GM18858 (cell line): ENCODE results near the gene ST6GALNAC3.
"Not testable (repeated sequence)": the region's sequence is repeated elsewhere in the genome, so short reads cannot be mapped to it uniquely, and the experiment has no call there.

ENCODE experiments used
- ATAC-seq: cut with Tn5 transposase; IDR thresholded peaks from one replicate; pipeline ENCODE4 v1.9.1; 2021; ENCODE audit not compliant: unreplicated experiment

Gene ST6GALNAC3

GRCh38 chr1:76074321-76075187 lies at the start of gene ST6GALNAC3:
TSS of gene ST6GALNAC3 (plus strand) at chr1:76074746.
- ATAC-seq = peak; percentile 77

DNA sequence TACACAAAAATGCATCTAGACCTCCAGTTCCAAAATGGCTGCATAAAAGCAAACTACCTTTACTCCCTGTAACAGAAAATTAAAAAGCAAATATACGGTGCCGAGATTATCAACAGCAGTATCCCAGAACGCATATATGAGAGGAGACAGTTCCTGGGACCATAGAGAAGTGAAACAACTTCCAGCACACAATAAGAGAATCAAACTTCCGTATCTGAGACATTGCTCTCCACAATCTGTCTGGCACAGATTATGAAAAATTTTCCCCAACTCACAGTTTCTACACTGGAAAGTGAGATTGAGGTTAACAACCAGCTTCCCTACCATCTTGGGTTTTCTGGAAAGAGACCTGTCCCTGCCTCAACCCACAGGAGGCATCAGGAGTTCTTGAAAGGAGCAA lies 47.2 kb upstream of the ST6GALNAC3 start:
- no peak for ATAC-seq

DNA sequence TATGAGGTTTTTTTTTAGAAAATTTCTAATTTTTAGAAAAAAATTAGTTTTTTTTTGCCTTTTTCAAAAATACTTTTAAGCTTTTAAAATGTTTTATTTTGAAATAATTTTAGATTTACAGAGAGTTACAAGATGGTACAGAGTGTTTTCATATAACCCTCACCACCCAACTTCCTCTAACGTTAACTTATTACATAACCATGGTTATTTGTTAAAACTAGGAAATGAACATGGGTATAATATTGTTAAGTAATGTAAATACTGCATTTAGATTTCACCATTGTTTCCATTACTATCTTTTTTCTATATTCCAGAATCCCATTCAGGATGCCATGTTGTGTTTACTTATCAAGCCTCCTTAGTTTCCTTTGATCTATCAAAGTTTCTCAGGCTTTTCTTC lies 45.2 kb upstream of the ST6GALNAC3 start:
- no peak for ATAC-seq

DNA sequence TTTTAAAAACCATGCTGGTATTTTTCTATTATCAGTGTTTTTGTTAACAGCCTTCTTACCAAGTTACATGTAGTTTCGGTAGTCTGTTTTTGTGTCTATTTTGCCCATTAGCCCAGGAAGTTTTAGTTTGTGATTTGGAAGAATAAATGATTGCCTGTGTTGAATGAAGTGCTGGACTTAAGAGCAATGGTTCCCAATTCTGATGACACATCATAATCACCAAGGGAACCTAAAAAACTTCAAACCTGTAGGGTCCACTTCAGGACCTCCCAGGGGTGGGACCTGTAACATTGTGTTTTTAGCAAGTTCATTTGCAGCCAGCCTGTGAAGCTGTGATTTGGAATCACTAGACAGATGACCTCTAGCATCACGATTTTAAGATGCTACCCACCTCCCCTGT lies 43.0 kb upstream of the ST6GALNAC3 start:
- no peak for ATAC-seq

- ATAC-seq = no peak
Measured at GRCh38 chr1:76033800-76034475, 40.6 kb upstream of the ST6GALNAC3 start.

- no peak for ATAC-seq
Measured at GRCh38 chr1:76035053-76035452, 39.5 kb upstream of the ST6GALNAC3 start.

GRCh38 chr1:76037324-76037723 lies 37.2 kb upstream of the ST6GALNAC3 start:
- no peak for ATAC-seq

DNA sequence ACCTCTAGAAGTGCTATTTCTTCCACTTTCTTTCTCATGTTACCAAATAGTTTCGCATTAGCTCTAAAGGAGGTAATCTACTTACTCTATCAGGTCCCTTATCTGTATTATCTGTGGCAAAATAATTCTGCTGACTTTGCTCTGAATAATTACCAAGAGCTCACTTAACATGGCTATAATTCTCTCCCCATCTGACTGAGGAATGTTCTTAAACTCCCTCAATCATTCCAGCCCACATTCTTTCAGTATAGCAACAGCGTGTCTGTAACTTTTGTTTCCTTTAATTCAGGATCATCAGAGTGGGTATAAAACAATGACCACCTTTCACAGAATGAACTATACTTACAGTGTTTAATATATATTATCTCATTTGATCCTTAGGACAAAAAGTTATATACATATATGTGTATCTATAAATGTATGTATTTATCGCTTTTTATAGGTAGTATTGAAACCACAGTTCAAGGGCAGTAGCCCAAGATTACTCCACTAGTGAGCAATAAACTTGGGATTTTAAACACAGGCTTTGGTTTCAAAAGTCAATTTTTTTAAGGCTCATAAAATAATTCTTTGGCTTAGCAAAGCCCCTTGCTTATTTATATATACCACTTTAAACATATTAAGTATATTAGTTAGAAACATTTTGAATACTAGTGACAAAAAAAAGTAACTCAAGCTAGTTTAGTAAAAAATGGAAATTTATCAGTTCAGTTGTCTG lies 36.1 kb upstream of the ST6GALNAC3 start:
- no peak for ATAC-seq

DNA sequence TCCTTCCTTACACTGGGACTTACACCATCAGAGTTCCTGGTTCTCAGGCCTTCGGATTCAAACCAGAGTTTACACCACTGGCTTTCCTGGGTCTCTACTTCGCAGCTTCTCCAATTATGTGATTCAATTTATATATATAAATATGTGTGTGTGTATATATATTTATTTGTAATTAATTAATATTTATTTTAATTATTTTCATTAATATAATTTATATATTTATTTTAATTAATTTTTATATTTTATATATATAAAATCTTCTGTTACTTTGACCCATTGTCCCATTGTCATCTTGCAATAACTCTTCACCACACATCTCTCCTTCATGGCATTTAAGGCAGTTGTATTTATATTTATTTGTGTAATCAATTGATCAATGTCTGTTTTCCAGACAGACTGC lies 28.4 kb upstream of the ST6GALNAC3 start:
- no peak for ATAC-seq

DNA sequence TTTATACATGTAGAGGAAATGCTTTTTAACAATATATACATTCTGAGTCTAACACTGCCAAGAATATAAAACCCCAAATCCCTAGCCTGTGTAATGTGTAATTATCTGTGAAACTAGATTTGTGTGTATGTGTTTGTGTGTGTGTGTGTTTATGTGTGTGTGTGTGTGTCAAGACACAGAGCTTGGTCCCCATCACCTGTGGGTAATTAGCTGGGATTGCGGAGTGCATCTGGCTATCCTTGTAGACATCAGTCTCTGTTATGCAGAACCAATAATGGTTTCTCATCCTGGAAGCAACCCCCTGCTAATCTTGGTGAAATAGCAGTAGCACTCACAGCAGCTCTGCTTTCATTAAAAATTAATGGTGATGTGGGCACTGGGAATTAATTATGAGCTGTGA lies 26.3 kb upstream of the ST6GALNAC3 start:
- no peak for ATAC-seq

DNA sequence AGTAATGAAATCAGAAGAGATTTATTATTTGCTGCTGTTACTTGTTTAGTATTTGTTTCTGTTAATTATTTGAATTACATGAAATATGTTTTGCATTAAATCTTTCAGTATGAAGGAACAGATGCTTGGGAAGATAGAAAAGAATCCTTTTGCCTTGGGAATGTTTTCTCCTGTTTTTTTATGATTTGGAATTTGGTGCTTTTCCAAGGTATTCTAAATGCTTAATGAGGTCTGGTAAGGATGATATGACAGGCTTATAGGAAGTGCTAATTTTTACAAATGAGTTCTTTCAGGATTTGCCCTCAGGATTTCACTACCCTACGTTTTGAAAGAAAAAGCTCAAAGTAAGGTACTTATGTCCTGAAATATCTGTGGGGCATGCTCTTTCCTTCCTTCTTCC lies 25.6 kb upstream of the ST6GALNAC3 start:
- no peak for ATAC-seq

- no peak for ATAC-seq
Measured at GRCh38 chr1:76049498-76049897, 25.0 kb upstream of the ST6GALNAC3 start.

DNA sequence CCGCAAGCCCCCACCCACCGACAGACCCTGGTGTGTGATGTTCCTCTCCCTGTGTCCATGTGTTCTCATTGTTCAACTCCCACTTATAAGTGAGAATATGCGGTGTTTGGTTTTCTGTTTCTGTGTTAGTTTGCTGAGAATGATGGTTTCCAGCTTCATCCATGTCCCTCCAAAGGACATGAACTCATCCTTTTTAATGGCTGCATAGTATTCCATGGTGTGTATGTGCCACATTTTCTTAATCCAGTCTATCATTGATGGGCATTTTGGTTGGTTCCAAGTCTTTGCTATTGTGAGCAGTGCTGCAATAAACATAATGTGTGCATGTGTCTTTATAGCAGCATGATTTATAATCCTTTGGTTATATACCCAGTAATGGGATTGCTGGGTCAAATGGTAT lies 24.5 kb upstream of the ST6GALNAC3 start:
- not testable (repeated sequence) for ATAC-seq

DNA sequence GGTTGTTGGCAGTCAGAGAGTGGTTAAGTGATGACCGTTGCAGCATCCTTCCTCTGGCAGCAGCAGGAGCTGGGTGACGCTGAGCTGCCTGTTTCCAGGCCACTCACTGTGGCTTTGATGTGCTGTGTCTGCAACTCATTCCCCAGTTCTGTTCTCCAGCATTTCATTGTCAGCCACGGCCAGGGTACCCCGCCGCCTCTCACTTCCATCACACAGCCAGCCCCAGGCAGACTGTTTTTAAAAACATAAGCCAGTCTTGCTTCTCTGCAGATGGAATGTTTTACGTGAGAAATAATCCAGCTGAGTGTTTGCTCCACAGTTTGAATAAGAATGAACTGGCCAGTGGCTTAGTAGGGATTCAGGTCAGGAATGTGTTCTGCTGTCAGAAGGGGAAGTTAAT lies 21.5 kb upstream of the ST6GALNAC3 start:
- ATAC-seq = no peak

GRCh38 chr1:76054359-76054758 lies 20.2 kb upstream of the ST6GALNAC3 start:
- ATAC-seq = no peak

GRCh38 chr1:76055987-76056386 lies 18.6 kb upstream of the ST6GALNAC3 start:
- ATAC-seq = no peak

- ATAC-seq = no peak
Measured at GRCh38 chr1:76059451-76059850, 15.1 kb upstream of the ST6GALNAC3 start.

DNA sequence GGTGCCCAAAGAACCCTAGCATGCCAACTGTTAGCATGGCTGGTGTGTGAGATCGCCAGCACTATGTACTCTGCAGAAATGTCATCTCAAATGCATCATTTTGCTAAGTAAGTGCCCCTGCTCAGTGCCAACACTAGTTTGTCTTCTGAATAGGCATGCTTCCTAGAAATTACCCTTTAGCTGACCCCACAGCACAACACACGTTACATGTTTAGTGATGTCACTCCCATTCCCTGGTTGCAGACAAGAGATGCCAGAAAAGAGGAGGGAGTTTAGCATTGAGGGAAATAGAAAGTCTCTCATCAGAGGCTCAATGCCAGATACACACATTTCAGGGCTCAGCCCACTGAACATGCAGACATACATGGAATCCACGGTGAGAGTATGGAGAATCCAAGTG lies 9.3 kb upstream of the ST6GALNAC3 start:
- ATAC-seq = no peak

DNA sequence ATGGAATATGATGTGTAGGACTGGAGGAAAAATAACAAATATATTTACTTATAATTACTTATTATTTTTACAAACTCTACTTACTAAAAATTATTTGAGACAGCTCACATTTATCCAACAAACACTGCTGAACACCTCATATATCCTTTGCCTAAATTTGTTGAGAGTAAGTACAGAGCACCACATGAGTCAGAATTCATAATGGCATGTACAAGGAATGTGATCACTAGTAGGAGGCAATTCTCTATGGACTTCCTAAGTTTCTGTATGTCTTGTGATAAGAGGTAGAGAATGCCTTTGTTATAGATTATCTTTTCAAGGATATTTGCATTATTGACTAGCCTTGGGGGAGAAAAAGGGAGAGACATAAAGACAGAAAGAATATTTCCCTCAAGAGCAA lies 8.2 kb upstream of the ST6GALNAC3 start:
- no peak for ATAC-seq

DNA sequence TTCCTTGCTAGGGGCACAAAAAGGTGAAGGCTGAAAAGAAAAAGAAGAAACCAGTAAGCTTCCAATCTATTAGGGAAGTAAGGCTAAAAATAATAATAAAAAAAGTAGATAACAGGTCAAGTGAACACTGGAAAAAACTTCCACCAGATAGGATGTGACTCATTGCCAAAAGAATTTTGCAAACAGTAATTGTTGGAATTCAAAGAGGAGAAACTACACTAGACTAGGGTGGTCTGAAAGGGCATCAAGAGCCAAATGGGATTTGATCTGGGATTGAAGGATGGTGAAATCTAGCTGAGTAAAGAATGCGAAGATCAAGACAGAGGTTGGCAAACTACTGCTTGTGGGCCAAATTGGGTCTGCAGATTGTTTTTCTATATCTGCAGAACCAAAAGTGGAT lies 6.0 kb upstream of the ST6GALNAC3 start:
- no peak for ATAC-seq

DNA sequence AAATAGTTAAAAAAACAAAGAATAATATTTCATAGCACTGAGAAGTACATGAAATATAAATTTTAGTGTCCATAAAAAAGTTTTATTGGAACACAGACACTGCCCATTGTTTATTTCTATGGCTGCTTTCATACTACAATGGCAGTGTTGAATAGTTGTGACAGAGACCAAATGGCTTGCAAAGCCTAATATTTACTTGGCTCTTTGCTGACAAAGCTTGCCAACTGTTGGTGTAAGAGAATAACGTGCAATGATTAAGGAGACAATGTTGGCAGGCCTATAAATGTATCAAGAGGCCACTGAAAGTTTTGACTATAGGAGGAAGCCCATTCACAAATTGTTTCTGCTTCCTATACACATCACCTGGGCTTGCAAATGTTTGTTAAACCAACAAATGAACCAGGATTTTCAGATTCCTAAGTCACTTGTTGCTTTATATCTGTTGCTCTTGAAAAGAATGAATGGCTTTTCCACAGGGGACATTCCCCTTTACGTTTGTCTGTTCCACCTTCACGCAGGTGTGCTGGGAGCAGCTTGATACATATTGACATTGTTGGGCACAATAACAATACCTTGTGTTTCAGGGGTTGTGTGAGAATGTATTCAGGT lies 5.5 kb upstream of the ST6GALNAC3 start:
- no peak for ATAC-seq
